Neural cell (in vitro differentiated cells): ENCODE measurements around the gene MOB2. TPM values are rescaled to one million over a fixed set of nuclear protein-coding genes. Genes with fewer than 3 reads are reported as not detected.

Experiments used
- H2AFZ ChIP-seq: fragments of 200-600, 300-800 bp; sonication (generic), shearing (Covaris generic); 2 replicates; pipeline ENCODE4 v1.6.0; 2014; ENCODE audit warnings: low read depth, mild to moderate bottlenecking, antibody characterized with exemption, low read length, moderate library complexity
- H3F3A ChIP-seq: fragments of 200-600 bp; shearing (Covaris generic); 2 replicates; pipeline ENCODE4 v1.6.1; 2016; ENCODE audit warnings: mild to moderate bottlenecking, moderate library complexity, mixed read lengths, antibody characterized with exemption, low read length; ENCODE audit not compliant: insufficient read depth, poor library complexity, severe bottlenecking
- H3K27ac ChIP-seq: fragments of 200-600, 300-800 bp; sonication (generic), shearing (Covaris generic); 2 replicates; pipeline ENCODE4 v1.5.1; 2014; ENCODE audit warnings: mild to moderate bottlenecking, low read length, moderate library complexity
- H3K27me3 ChIP-seq: fragments of 300-800, 200-600 bp; sonication (generic), shearing (Covaris generic); 2 replicates; pipeline ENCODE4 v1.6.0; 2014; ENCODE audit warnings: mild to moderate bottlenecking, low read depth, low read length, moderate library complexity; ENCODE audit not compliant: insufficient read depth
- H3K36me3 ChIP-seq: fragments of 300-800, 200-600 bp; sonication (generic), shearing (Covaris generic); 2 replicates; pipeline ENCODE4 v1.5.1; 2014; ENCODE audit warnings: mild to moderate bottlenecking, antibody characterized with exemption, low read length, moderate library complexity; ENCODE audit not compliant: insufficient read depth
- H3K4me2 ChIP-seq: fragments of 300-800, 200-600 bp; sonication (generic), shearing (Covaris generic); 2 replicates; pipeline ENCODE4 v1.6.0; 2014; ENCODE audit warnings: mild to moderate bottlenecking, low read length
- H3K4me3 ChIP-seq: fragments of 300-800, 200-600 bp; sonication (generic), shearing (Covaris generic); 2 replicates; pipeline ENCODE4 v1.5.1; 2014; ENCODE audit warnings: mild to moderate bottlenecking, low read length, moderate library complexity
- H3K79me2 ChIP-seq: fragments of 200-600 bp; shearing (Covaris generic); replicated peaks from 2 replicates; pipeline ENCODE4 v1.6.0; 2014; ENCODE audit warnings: mild to moderate bottlenecking, low read length, moderate library complexity; ENCODE audit not compliant: insufficient read depth
- H3K9ac ChIP-seq: fragments of 300-800, 200-600 bp; sonication (generic), shearing (Covaris generic); 2 replicates; pipeline ENCODE4 v1.6.1; 2016; ENCODE audit warnings: mild to moderate bottlenecking, low read length, mixed read lengths
- H3K9me2 ChIP-seq: fragments of 200-600 bp; shearing (Covaris generic); 2 replicates; pipeline ENCODE4 v1.6.1; 2016; ENCODE audit warnings: mild to moderate bottlenecking, low read length, mixed read lengths; ENCODE audit not compliant: insufficient read depth
- H3K9me3 ChIP-seq: fragments of 200-600, 300-800 bp; sonication (generic), shearing (Covaris generic); 2 replicates; pipeline ENCODE4 v1.6.1; 2016; ENCODE audit warnings: mild to moderate bottlenecking, mixed run types, low read length, moderate library complexity, mixed read lengths
- H4K20me1 ChIP-seq: fragments of 200-600 bp; shearing (Covaris generic); 2 replicates; pipeline ENCODE4 v1.6.1; 2016; ENCODE audit warnings: mild to moderate bottlenecking, mixed run types; ENCODE audit not compliant: insufficient read depth
- CTCF ChIP-seq: fragments of 450-650 bp; IDR thresholded peaks from 2 replicates; pipeline ENCODE4 v1.5.1; 2014; ENCODE audit warnings: antibody characterized with exemption, mild to moderate bottlenecking, moderate library complexity; ENCODE audit not compliant: poor library complexity, severe bottlenecking
- MXI1 ChIP-seq: fragments of 450-650 bp; conservative IDR thresholded peaks from 2 replicates; pipeline ENCODE4 v1.6.1; 2014; ENCODE audit warnings: antibody characterized with exemption, mild to moderate bottlenecking; ENCODE audit not compliant: poor library complexity, severe bottlenecking
- POLR2AphosphoS5 ChIP-seq: IDR thresholded peaks from 2 replicates; pipeline ENCODE4 v1.6.1; 2012
- RAD21 ChIP-seq: fragments of 450-650 bp; conservative IDR thresholded peaks from 2 replicates; pipeline ENCODE4 v1.6.1; 2014; ENCODE audit warnings: antibody characterized with exemption, mild to moderate bottlenecking, moderate library complexity
- REST ChIP-seq: IDR thresholded peaks from 2 replicates; pipeline ENCODE4 v1.6.1; 2012; ENCODE audit warnings: borderline replicate concordance
- SMC3 ChIP-seq: fragments of 450-650 bp; conservative IDR thresholded peaks from 2 replicates; pipeline ENCODE4 v1.6.1; 2014; ENCODE audit warnings: antibody characterized with exemption, mild to moderate bottlenecking, moderate library complexity; ENCODE audit not compliant: poor library complexity
- TAF1 ChIP-seq: IDR thresholded peaks from 2 replicates; pipeline ENCODE4 v1.6.1; 2012; ENCODE audit warnings: low read depth
- polyA plus RNA-seq: library from polyadenylated mRNA; depleted of rRNA; stranded (reverse); fragments of >200 nt; gene quantifications from 2 replicates; pipeline ENCODE4 v1.2.3, GENCODE V29; 2014

The MOB2 gene
- polyA plus RNA-seq, 1 donor from 2014 or later = 33.2 TPM

DNA sequence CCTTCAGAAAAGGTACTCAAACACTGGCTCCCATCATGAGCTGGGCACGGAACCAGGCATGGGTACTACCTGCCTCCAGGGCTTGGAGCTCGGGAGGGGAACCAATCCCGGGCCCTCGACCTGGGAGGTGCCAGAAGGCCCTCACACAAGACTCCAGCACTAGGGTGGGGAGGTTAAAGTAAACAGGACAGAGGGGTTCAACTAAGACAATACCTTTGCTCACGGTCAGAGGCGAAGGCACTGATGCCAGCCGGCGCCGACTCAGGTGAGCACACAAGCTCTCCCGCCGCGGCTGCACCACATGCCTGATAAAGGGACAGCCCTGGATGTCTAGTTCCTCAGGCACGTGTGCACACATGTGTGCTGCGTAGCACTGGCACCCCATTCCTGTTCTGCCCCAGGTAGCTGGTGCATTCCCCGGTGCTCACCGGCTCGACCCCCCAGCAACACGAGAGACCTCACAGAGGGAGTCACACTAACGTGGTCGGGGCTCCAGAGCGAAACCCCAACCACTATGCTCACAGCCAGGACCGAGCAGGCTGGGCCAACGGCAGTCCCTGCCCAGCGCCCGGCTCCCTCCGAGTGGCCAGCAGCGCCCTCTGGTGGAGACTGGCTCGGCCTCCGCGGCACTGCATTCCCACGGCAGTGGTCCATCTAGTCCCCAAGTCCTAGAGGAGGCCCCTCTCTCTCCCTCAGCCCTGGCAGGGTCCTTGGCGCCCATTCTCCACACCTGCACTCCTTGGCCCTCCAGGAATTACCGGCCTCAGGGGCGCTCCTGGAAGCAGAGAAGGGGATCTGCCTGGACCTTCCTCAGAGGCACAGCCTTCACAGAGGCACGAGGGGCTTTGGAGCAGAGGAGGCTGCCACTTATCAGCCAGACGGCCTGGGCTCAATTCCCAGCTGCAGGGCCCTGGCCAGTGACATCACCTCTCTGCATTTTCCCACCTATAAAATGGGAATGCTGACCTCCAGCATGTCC lies 28.8 kb upstream of the MOB2 start:
- Histone ChIP-seq H3K79me2 (no peaks in the 10 kb centered on the region), H3K4me3 (no peak overlapping the region), H4K20me1 (no peaks in the 10 kb centered on the region)

More for the DNA sequence above, 28.8 kb upstream of the MOB2 start:
- Histone ChIP-seq H3K4me2 (no peak overlapping the region), H3K27me3 (no peaks in the 10 kb centered on the region), H3K9me3 (no peaks in the 10 kb centered on the region), H3K36me3 (no peaks in the 10 kb centered on the region), H3K9me2 (no peaks in the 10 kb centered on the region), H2AFZ (no peak overlapping the region), H3F3A (no peaks in the 10 kb centered on the region), H3K9ac (no peak overlapping the region), H3K27ac (no peak overlapping the region)
- TF ChIP-seq SMC3 (peak; percentile 86), RAD21 (peak; percentile 89), MXI1 (no peak), POLR2AphosphoS5 (no peak), CTCF (peak; percentile 93), TAF1 (no peak), REST (no peak)
